Measurements from ENCODE around the gene USHBP1.

GRCh38 chr19:17248011-17248776 lies 16.4 kb downstream of the USHBP1 start:
- TF ChIP-seq POLR2AphosphoS5 (IDR thresholded peaks at IDR 0.05; ENCODE audit: borderline replicate concordance, low read depth, low read length) = no peak
- TF ChIP-seq EZH2 (IDR thresholded peaks at IDR 0.05) = no peak
- no peak for TF ChIP-seq FOXP2 (optimal IDR thresholded peaks at IDR 0.05; ENCODE audit: control extremely low read depth, extremely low read length, insufficient read depth)
